OCI-LY3 (cell line): ENCODE data around the gene PTPRD.

Source experiments
- H2AFZ ChIP-seq: fragments of 200-600, 300-600 bp; shearing (Covaris generic); 2 replicates; pipeline ENCODE4 v1.6.0; 2014; ENCODE audit warnings: antibody characterized with exemption, low read depth, low read length
- H3K27ac ChIP-seq: fragments of 200-600, 300-600 bp; sonication (generic); 2 replicates; pipeline ENCODE4 v1.5.1; 2014; ENCODE audit warnings: mild to moderate bottlenecking, low read length, moderate library complexity, mixed read lengths
- H3K27me3 ChIP-seq: fragments of 200-600, 300-600 bp; sonication (generic); 2 replicates; pipeline ENCODE4 v1.6.1; 2014; ENCODE audit warnings: low read depth, low read length, mixed read lengths
- H3K36me3 ChIP-seq: fragments of 200-600, 300-600 bp; sonication (generic); replicated peaks from 2 replicates; pipeline ENCODE3; 2014; ENCODE audit warnings: low read depth, low read length, mixed read lengths
- H3K4me1 ChIP-seq: fragments of 300-600, 200-600 bp; sonication (generic); 2 replicates; pipeline ENCODE4 v1.6.1; 2014; ENCODE audit warnings: low read length, mixed read lengths
- H3K4me2 ChIP-seq: fragments of 200-600, 300-600 bp; sonication (generic); 2 replicates; pipeline ENCODE4 v1.6.1; 2014; ENCODE audit warnings: low read length, mixed read lengths
- H3K4me3 ChIP-seq: fragments of 300-600, 200-600 bp; sonication (generic); 2 replicates; pipeline ENCODE4 v1.5.1; 2014; ENCODE audit warnings: antibody characterized with exemption, mild to moderate bottlenecking, low read length, moderate library complexity
- H3K79me2 ChIP-seq: fragments of 300-600, 200-600 bp; shearing (Covaris generic); 2 replicates; pipeline ENCODE4 v1.6.1; 2014; ENCODE audit warnings: mild to moderate bottlenecking, low read length, mixed read lengths
- H3K9ac ChIP-seq: fragments of 300-600, 200-600 bp; shearing (Covaris generic); 2 replicates; pipeline ENCODE4 v1.6.0; 2014; ENCODE audit warnings: mild to moderate bottlenecking, low read length, moderate library complexity
- H3K9me3 ChIP-seq: fragments of 200-600, 300-600 bp; shearing (Covaris generic); 2 replicates; pipeline ENCODE4 v1.6.1; 2014; ENCODE audit warnings: low read length, mixed read lengths; ENCODE audit not compliant: insufficient read depth
- H4K20me1 ChIP-seq: fragments of 200-600, 300-600 bp; sonication (generic); 2 replicates; pipeline ENCODE4 v1.6.1; 2016; ENCODE audit warnings: low read length, mixed read lengths; ENCODE audit not compliant: insufficient read depth
- CTCF ChIP-seq: fragments of 200-600, 300-600 bp; sonication (generic); IDR thresholded peaks from 2 replicates; pipeline ENCODE4 v1.5.1; 2014; ENCODE audit warnings: antibody characterized with exemption, low read length, low read depth
- EZH2phosphoT487 ChIP-seq: fragments of 200-600 bp; shearing (Covaris generic); IDR thresholded peaks from 2 replicates; pipeline ENCODE4 v1.6.1; 2018; ENCODE audit warnings: antibody characterized with exemption, mixed run types, low read depth

The PTPRD gene

GRCh38 chr9:10071579-10071978 lies 541.2 kb downstream of the PTPRD start:
- H2AFZ ChIP-seq = no peak overlapping the region
- TF ChIP-seq EZH2phosphoT487 (no peak), CTCF (no peak)
- no peaks in the 10 kb centered on the region for H3K9me3 ChIP-seq
- H3K4me2 ChIP-seq = no peak overlapping the region
- no peak overlapping the region for H3K4me3 ChIP-seq
- no peaks in the 10 kb centered on the region for H4K20me1 ChIP-seq
- H3K27me3 ChIP-seq = no peaks in the 10 kb centered on the region
- no peak overlapping the region for H3K9ac ChIP-seq
- H3K36me3 ChIP-seq = no peaks in the 10 kb centered on the region
- no peaks in the 10 kb centered on the region for H3K79me2 ChIP-seq
- H3K27ac ChIP-seq = no peak overlapping the region
- no peaks in the 10 kb centered on the region for H3K4me1 ChIP-seq

GRCh38 chr9:10062629-10063395 lies 550.0 kb downstream of the PTPRD start:
- H3K9ac ChIP-seq = no peak overlapping the region
- no peak for TF ChIP-seq CTCF
- no peak for TF ChIP-seq EZH2phosphoT487

GRCh38 chr9:10059044-10059443 lies 553.8 kb downstream of the PTPRD start:
- Histone ChIP-seq H3K27ac (no peak overlapping the region), H3K9me3 (no peaks in the 10 kb centered on the region), H3K9ac (no peak overlapping the region), H3K79me2 (no peaks in the 10 kb centered on the region), H3K4me3 (no peak overlapping the region), H3K27me3 (no peaks in the 10 kb centered on the region), H3K36me3 (no peaks in the 10 kb centered on the region), H3K4me1 (no peaks in the 10 kb centered on the region), H3K4me2 (no peak overlapping the region), H2AFZ (no peak overlapping the region), H4K20me1 (no peaks in the 10 kb centered on the region)
- TF ChIP-seq CTCF (no peak), EZH2phosphoT487 (no peak)

More at GRCh38 chr9:10062629-10063395, 550.0 kb downstream of the PTPRD start:
- no peaks in the 10 kb centered on the region for H3K36me3 ChIP-seq
- H4K20me1 ChIP-seq = no peaks in the 10 kb centered on the region
- no peaks in the 10 kb centered on the region for H3K9me3 ChIP-seq
- no peak overlapping the region for H2AFZ ChIP-seq
- no peak overlapping the region for H3K4me2 ChIP-seq
- no peaks in the 10 kb centered on the region for H3K27me3 ChIP-seq
- no peak overlapping the region for H3K27ac ChIP-seq
- H3K4me1 ChIP-seq = no peaks in the 10 kb centered on the region
- H3K4me3 ChIP-seq = no peak overlapping the region
- no peaks in the 10 kb centered on the region for H3K79me2 ChIP-seq

- TF ChIP-seq CTCF (no peak), EZH2phosphoT487 (no peak)
- H2AFZ ChIP-seq = no peak overlapping the region
These were observed 556.9 kb downstream of the PTPRD start for GRCh38 chr9:10055886-10056395.

More at GRCh38 chr9:10055886-10056395, 556.9 kb downstream of the PTPRD start:
- H3K27ac ChIP-seq = no peak overlapping the region
- no peaks in the 10 kb centered on the region for H3K9me3 ChIP-seq
- H3K36me3 ChIP-seq = no peaks in the 10 kb centered on the region
- no peak overlapping the region for H3K4me3 ChIP-seq
- no peak overlapping the region for H3K4me2 ChIP-seq
- H4K20me1 ChIP-seq = no peaks in the 10 kb centered on the region
- no peaks in the 10 kb centered on the region for H3K27me3 ChIP-seq
- no peaks in the 10 kb centered on the region for H3K4me1 ChIP-seq
- H3K9ac ChIP-seq = no peak overlapping the region
- H3K79me2 ChIP-seq = no peaks in the 10 kb centered on the region
